ENCODE data around the gene TMEM131L.

Gene TMEM131L

GRCh38 chr4:153521999-153522801 is 56.0 kb downstream of the TMEM131L start:
- TF ChIP-seq EP300 (IDR thresholded peaks at IDR 0.05; ENCODE audit: borderline replicate concordance) (no peak), YY1 (IDR thresholded peaks at IDR 0.05; ENCODE audit: low read depth) (no peak), MAX (IDR thresholded peaks at IDR 0.05) (no peak), TAF1 (IDR thresholded peaks at IDR 0.05; ENCODE audit: low read depth) (no peak), CREB1 (IDR thresholded peaks at IDR 0.05; ENCODE audit: low read depth) (no peak), TEAD4 (IDR thresholded peaks at IDR 0.05) (no peak), FOXM1 (IDR thresholded peaks at IDR 0.05; ENCODE audit: borderline replicate concordance, low read depth) (no peak), ZBTB7A (IDR thresholded peaks at IDR 0.05; ENCODE audit: low read depth) (no peak), REST (IDR thresholded peaks at IDR 0.05; ENCODE audit: low read depth) (no peak), TCF12 (IDR thresholded peaks at IDR 0.05; ENCODE audit: low read depth) (no peak), RAD21 (IDR thresholded peaks at IDR 0.05; ENCODE audit: low read depth) (no peak), CEBPB (IDR thresholded peaks at IDR 0.05) (no peak), USF1 (IDR thresholded peaks at IDR 0.05) (no peak)

- no peak for TF ChIP-seq TAF1 (IDR thresholded peaks at IDR 0.05; ENCODE audit: low read depth)
- TF ChIP-seq TEAD4 (IDR thresholded peaks at IDR 0.05): no peak
- no peak for TF ChIP-seq NFIC (IDR thresholded peaks at IDR 0.05)
- no peak for TF ChIP-seq RAD21 (IDR thresholded peaks at IDR 0.05; ENCODE audit: low read depth)
- no peak for TF ChIP-seq YY1 (IDR thresholded peaks at IDR 0.05; ENCODE audit: low read depth)
- no peak for TF ChIP-seq CREB1 (IDR thresholded peaks at IDR 0.05; ENCODE audit: low read depth)
Observed at GRCh38 chr4:153522802-153523094, 56.6 kb downstream of the TMEM131L start.

GRCh38 chr4:153523164-153523796 is 57.1 kb downstream of the TMEM131L start:
- TF ChIP-seq MAX (IDR thresholded peaks at IDR 0.05) (no peak), CREB1 (IDR thresholded peaks at IDR 0.05; ENCODE audit: low read depth) (no peak), REST (IDR thresholded peaks at IDR 0.05; ENCODE audit: low read depth) (no peak), USF1 (IDR thresholded peaks at IDR 0.05) (no peak), TAF1 (IDR thresholded peaks at IDR 0.05; ENCODE audit: low read depth) (no peak), TEAD4 (IDR thresholded peaks at IDR 0.05) (no peak), YY1 (IDR thresholded peaks at IDR 0.05; ENCODE audit: low read depth) (no peak), NFIC (IDR thresholded peaks at IDR 0.05) (no peak), FOXM1 (IDR thresholded peaks at IDR 0.05; ENCODE audit: borderline replicate concordance, low read depth) (no peak), ZBTB7A (IDR thresholded peaks at IDR 0.05; ENCODE audit: low read depth) (no peak), CEBPB (IDR thresholded peaks at IDR 0.05) (no peak), EGR1 (IDR thresholded peaks at IDR 0.05) (no peak), EP300 (IDR thresholded peaks at IDR 0.05; ENCODE audit: borderline replicate concordance) (no peak), RAD21 (IDR thresholded peaks at IDR 0.05; ENCODE audit: low read depth) (no peak), TCF12 (IDR thresholded peaks at IDR 0.05; ENCODE audit: low read depth) (no peak)

- TF ChIP-seq ZBTB7A (IDR thresholded peaks at IDR 0.05; ENCODE audit: low read depth) (no peak), NFIC (IDR thresholded peaks at IDR 0.05) (no peak), MAX (IDR thresholded peaks at IDR 0.05) (no peak), TEAD4 (IDR thresholded peaks at IDR 0.05) (no peak), USF1 (IDR thresholded peaks at IDR 0.05) (no peak), FOXM1 (IDR thresholded peaks at IDR 0.05; ENCODE audit: borderline replicate concordance, low read depth) (no peak), YY1 (IDR thresholded peaks at IDR 0.05; ENCODE audit: low read depth) (no peak), CEBPB (IDR thresholded peaks at IDR 0.05) (no peak), TAF1 (IDR thresholded peaks at IDR 0.05; ENCODE audit: low read depth) (no peak), RAD21 (IDR thresholded peaks at IDR 0.05; ENCODE audit: low read depth) (no peak), TCF12 (IDR thresholded peaks at IDR 0.05; ENCODE audit: low read depth) (no peak), REST (IDR thresholded peaks at IDR 0.05; ENCODE audit: low read depth) (no peak), EP300 (IDR thresholded peaks at IDR 0.05; ENCODE audit: borderline replicate concordance) (no peak), CREB1 (IDR thresholded peaks at IDR 0.05; ENCODE audit: low read depth) (no peak), EGR1 (IDR thresholded peaks at IDR 0.05) (no peak)
Observed at GRCh38 chr4:153523941-153524386, 57.8 kb downstream of the TMEM131L start.

All from Ishikawa (cell line).